ENCODE data around the gene CCT3. TPM values are rescaled to one million over a fixed set of nuclear protein-coding genes. Genes with fewer than 3 reads are reported as not detected.

CCT3 gene
- total RNA-seq, 2 donors from 2014 or later = 125 to 294 TPM

DNA sequence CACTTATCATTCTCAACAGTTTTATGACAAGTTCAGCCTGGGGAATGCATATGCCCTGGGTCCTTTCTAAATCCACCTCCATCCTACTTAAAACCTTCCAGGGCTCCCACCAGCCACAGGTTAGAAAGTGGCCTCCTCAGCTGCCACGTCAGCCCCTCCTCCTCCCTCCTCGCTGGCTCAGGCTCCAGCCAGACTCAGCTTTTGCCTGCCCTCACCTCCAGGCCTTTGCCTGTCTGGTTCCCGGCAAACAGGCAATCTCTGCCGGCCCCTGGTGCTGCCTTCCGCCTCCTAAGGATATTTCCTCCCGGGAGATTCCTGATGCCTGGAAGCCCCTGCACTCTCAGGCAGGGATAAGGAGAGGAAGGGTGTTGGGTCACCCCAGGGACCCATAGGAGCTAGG lies 40.5 kb upstream of the CCT3 start:
- Histone ChIP-seq H3K27ac (no peak overlapping the region), H3K27me3 (no peaks in the 10 kb centered on the region), H3K36me3 (no peaks in the 10 kb centered on the region), H3K4me1 (no peaks in the 10 kb centered on the region), H3K9ac (ENCODE audit: low read depth in 2 of 2, low read length in 2 of 2) (no peak overlapping the region), H3K9me3 (no peaks in the 10 kb centered on the region), H3K4me3 (no peak overlapping the region)
- TF ChIP-seq, protein P1, sequence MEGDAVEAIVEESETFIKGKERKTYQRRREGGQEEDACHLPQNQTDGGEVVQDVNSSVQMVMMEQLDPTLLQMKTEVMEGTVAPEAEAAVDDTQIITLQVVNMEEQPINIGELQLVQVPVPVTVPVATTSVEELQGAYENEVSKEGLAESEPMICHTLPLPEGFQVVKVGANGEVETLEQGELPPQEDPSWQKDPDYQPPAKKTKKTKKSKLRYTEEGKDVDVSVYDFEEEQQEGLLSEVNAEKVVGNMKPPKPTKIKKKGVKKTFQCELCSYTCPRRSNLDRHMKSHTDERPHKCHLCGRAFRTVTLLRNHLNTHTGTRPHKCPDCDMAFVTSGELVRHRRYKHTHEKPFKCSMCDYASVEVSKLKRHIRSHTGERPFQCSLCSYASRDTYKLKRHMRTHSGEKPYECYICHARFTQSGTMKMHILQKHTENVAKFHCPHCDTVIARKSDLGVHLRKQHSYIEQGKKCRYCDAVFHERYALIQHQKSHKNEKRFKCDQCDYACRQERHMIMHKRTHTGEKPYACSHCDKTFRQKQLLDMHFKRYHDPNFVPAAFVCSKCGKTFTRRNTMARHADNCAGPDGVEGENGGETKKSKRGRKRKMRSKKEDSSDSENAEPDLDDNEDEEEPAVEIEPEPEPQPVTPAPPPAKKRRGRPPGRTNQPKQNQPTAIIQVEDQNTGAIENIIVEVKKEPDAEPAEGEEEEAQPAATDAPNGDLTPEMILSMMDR (IDR thresholded peaks at IDR 0.05) = no peak
- no peak for DNase-seq
- intact Hi-C loops (cut with DNase I) = no loop called here

GRCh38 chr1:156376958-156377919 lies 39.1 kb upstream of the CCT3 start:
- TF ChIP-seq, protein P1 (IDR thresholded peaks at IDR 0.05) = no peak
- H3K4me1 ChIP-seq = no peaks in the 10 kb centered on the region
- no peaks in the 10 kb centered on the region for H3K27me3 ChIP-seq
- no peak overlapping the region for H3K4me3 ChIP-seq
- H3K9me3 ChIP-seq = no peaks in the 10 kb centered on the region
- intact Hi-C loops (cut with DNase I) = no loop called here
- DNase-seq = no peak
- H3K36me3 ChIP-seq = no peaks in the 10 kb centered on the region
- H3K27ac ChIP-seq = no peak overlapping the region
- no peak overlapping the region for H3K9ac ChIP-seq (ENCODE audit: low read depth in 2 of 2, low read length in 2 of 2)

GRCh38 chr1:156376146-156376545 lies 38.1 kb upstream of the CCT3 start:
- TF ChIP-seq, protein P1 (IDR thresholded peaks at IDR 0.05) = no peak
- Histone ChIP-seq H3K27ac (no peak overlapping the region), H3K36me3 (no peaks in the 10 kb centered on the region), H3K9ac (ENCODE audit: low read depth in 2 of 2, low read length in 2 of 2) (no peak overlapping the region), H3K27me3 (no peaks in the 10 kb centered on the region), H3K4me1 (no peaks in the 10 kb centered on the region), H3K4me3 (no peak overlapping the region), H3K9me3 (no peaks in the 10 kb centered on the region)
- DNase-seq = no peak
- intact Hi-C loops (cut with DNase I) = no loop called here

GRCh38 chr1:156373546-156373945 lies 35.5 kb upstream of the CCT3 start:
- TF ChIP-seq, protein P1 (IDR thresholded peaks at IDR 0.05) = no peak
- Histone ChIP-seq H3K9me3 (no peaks in the 10 kb centered on the region), H3K27ac (no peak overlapping the region), H3K4me3 (no peak overlapping the region), H3K27me3 (no peaks in the 10 kb centered on the region), H3K9ac (ENCODE audit: low read depth in 2 of 2, low read length in 2 of 2) (no peak overlapping the region), H3K36me3 (no peaks in the 10 kb centered on the region), H3K4me1 (no peaks in the 10 kb centered on the region)
- intact Hi-C loops (cut with DNase I) = no loop called here
- no peak for DNase-seq

GRCh38 chr1:156372876-156373275 lies 34.8 kb upstream of the CCT3 start:
- no peaks in the 10 kb centered on the region for H3K9me3 ChIP-seq
- no peaks in the 10 kb centered on the region for H3K4me1 ChIP-seq
- H3K9ac ChIP-seq (ENCODE audit: low read depth in 2 of 2, low read length in 2 of 2) = no peak overlapping the region
- no peaks in the 10 kb centered on the region for H3K36me3 ChIP-seq
- intact Hi-C loops (cut with DNase I) = no loop called here
- H3K4me3 ChIP-seq = no peak overlapping the region
- no peak for DNase-seq
- H3K27ac ChIP-seq = no peak overlapping the region
- TF ChIP-seq, protein P1 (IDR thresholded peaks at IDR 0.05) = no peak
- no peaks in the 10 kb centered on the region for H3K27me3 ChIP-seq
